Spleen (tissue), 11 donors: ENCODE measurements around the gene NSUN6. TPM values are rescaled to one million over a fixed set of nuclear protein-coding genes. Genes with fewer than 3 reads are reported as not detected.
"Not testable (repeated sequence)": the region's sequence is repeated elsewhere in the genome, so short reads cannot be mapped to it uniquely, and the experiment has no call there.

Experiments
- DNase-seq: peaks from one replicate; pipeline ENCODE4 v3.0.0-alpha.2; 2020
- H3K27ac ChIP-seq, 8 donors: fragments of 200-600 bp; sonication (generic) in 7 of 8; 1 replicate in 4 of 8; 2 replicates in 4 of 8; pipeline versions ENCODE4 v1.5.0 to v1.8.0; 2016 to 2021; ENCODE audit warnings: inconsistent platforms in 4 of 8, mild to moderate bottlenecking in 4 of 8, moderate library complexity in 1 of 8
- H3K27me3 ChIP-seq, 7 donors: fragments of 200-600 bp; sonication (generic) in 6 of 7; replicated peaks in 1 of 7; 1 replicate in 4 of 7; 2 replicates in 3 of 7; pipeline versions ENCODE4 v1.5.0 to v1.8.0; 2016 to 2021; ENCODE audit warnings: inconsistent platforms in 3 of 7, mild to moderate bottlenecking in 1 of 7
- H3K36me3 ChIP-seq, 6 donors: fragments of 200-600 bp; sonication (generic) in 5 of 6; 1 replicate in 4 of 6; 2 replicates in 2 of 6; pipeline versions ENCODE4 v1.5.0 to v1.8.0; 2016 to 2021; ENCODE audit warnings: inconsistent platforms in 2 of 6
- H3K4me1 ChIP-seq, 6 donors: fragments of 200-600 bp; sonication (generic) in 5 of 6; 1 replicate in 3 of 6; 2 replicates in 3 of 6; pipeline versions ENCODE4 v1.5.0 to v1.8.0; 2016 to 2021; ENCODE audit warnings: inconsistent platforms in 3 of 6
- H3K4me3 ChIP-seq, 8 donors: fragments of 200-600 bp; sonication (generic) in 7 of 8; 1 replicate in 4 of 8; 2 replicates in 4 of 8; pipeline versions ENCODE4 v1.5.0 to v1.8.0; 2016 to 2021; ENCODE audit warnings: inconsistent platforms in 4 of 8, mild to moderate bottlenecking in 4 of 8, moderate library complexity in 2 of 8
- H3K9me3 ChIP-seq, 8 donors: fragments of 200-600 bp; sonication (generic) in 7 of 8; 1 replicate in 4 of 8; 2 replicates in 4 of 8; pipeline versions ENCODE4 v1.5.0 to v1.8.0; 2016 to 2021; ENCODE audit warnings: inconsistent platforms in 4 of 8
- POLR2A ChIP-seq, 3 donors: fragments of 450-650 bp; IDR thresholded peaks; one replicate each; pipeline ENCODE4 v1.5.1; 2017; ENCODE audit warnings: antibody characterized with exemption in 3 of 3, mild to moderate bottlenecking in 1 of 3
- POLR2AphosphoS5 ChIP-seq, 3 donors: sonication (generic); formaldehyde crosslinking; IDR thresholded peaks; one replicate each; pipeline ENCODE4 v1.5.1; 2017; ENCODE audit warnings: antibody characterized with exemption in 3 of 3
- WGBS, 5 donors: extraction: QIAGEN DNeasy Blood & Tissue Kit in 3 of 5; methylation state at CpG; one replicate each; pipeline versions ENCODE4 v1.1.5 to v1.1.7; 2013 to 2018; 5-methylcytosine and 5-hydroxymethylcytosine counted together
- intact Hi-C: fragments of 100-400 bp; cut with DNase I; formaldehyde crosslinking; loops from one replicate; pipeline ENCODE4 v1.15.0; 2023; ENCODE audit warnings: low total_unique reads
- polyA plus RNA-seq, 3 donors: library from polyadenylated mRNA; stranded (reverse); fragments of 200-250 nt; gene quantifications; one replicate each; pipeline ENCODE4 v1.2.1, GENCODE V29; 2013
- total RNA-seq, 7 donors: library from RNA; depleted of rRNA in 3 of 7; stranded (reverse); fragments of >200 nt in 3 of 7; fragmentation: NEBNext Ultra II Directional in 4 of 7; extraction: Animal tissue kit (Norgen Biotek cat#: 25700) in 4 of 7; gene quantifications; one replicate each; pipeline versions ENCODE4 v1.1.0 to v1.2.1, GENCODE V29; 2016 to 2021
- TF ChIP-seq, protein P1 (sequence below), 11 experiments: fragments of 200-600 bp in 7 of 11; fragments of 450-650 bp in 4 of 11; sonication (generic) in 4 of 11; IDR thresholded peaks in 8 of 11; conservative IDR thresholded peaks in 3 of 11; 1 replicate in 7 of 11; 2 replicates in 4 of 11; pipeline versions ENCODE4 v1.4.0 to v1.8.0; 2016 to 2021; ENCODE audit warnings: antibody characterized with exemption in 11 of 11, inconsistent platforms in 4 of 11, mild to moderate bottlenecking in 1 of 11
- donor health status: healthy with polysubstance abuse.
- donor health status: DM: no; HTN: no; CAD: no; lungs with moderate emphysema.
- donor health status: DM: no; HTN: no; CAD: no.
- donor health status: Bipolar disorder and iron deficiency.
- donor health status: healthy.
- donor health status: DM: no; HTN: no; CAD: no.
- donor health status: DM: yes; HTN: yes; CAD: no.

Gene NSUN6
- total and polyA plus RNA-seq, 10 donors, result 6.4 to 25.8 (median 15.6) TPM

GRCh38 chr10:18647945-18648344 lies 3.4 kb downstream of the NSUN6 start:
- WGBS, 5 donors, result 95 to 100% (median 98%) methylated on average over 3 of the region's 3 CpGs
- TF ChIP-seq POLR2AphosphoS5 (IDR thresholded peaks at IDR 0.05), result no peak
- TF ChIP-seq, protein P1, sequence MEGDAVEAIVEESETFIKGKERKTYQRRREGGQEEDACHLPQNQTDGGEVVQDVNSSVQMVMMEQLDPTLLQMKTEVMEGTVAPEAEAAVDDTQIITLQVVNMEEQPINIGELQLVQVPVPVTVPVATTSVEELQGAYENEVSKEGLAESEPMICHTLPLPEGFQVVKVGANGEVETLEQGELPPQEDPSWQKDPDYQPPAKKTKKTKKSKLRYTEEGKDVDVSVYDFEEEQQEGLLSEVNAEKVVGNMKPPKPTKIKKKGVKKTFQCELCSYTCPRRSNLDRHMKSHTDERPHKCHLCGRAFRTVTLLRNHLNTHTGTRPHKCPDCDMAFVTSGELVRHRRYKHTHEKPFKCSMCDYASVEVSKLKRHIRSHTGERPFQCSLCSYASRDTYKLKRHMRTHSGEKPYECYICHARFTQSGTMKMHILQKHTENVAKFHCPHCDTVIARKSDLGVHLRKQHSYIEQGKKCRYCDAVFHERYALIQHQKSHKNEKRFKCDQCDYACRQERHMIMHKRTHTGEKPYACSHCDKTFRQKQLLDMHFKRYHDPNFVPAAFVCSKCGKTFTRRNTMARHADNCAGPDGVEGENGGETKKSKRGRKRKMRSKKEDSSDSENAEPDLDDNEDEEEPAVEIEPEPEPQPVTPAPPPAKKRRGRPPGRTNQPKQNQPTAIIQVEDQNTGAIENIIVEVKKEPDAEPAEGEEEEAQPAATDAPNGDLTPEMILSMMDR (IDR thresholded peaks at IDR 0.05 in 8 of 11, conservative IDR thresholded peaks at IDR 0.05 in 3 of 11), result no peak
- no peak for TF ChIP-seq POLR2A (IDR thresholded peaks at IDR 0.05)
- intact Hi-C loops, result no loop called here
- Histone ChIP-seq H3K36me3 (peaks cover 0 to 27% (median 6%) of the 10 kb centered on the region in 6 donors), H3K9me3 (no peaks in the 10 kb centered on the region), H3K27me3 (no peaks in the 10 kb centered on the region), H3K27ac (no peak overlapping the region), H3K4me1 (peaks cover 8 to 40% (median 34%) of the 10 kb centered on the region in 6 donors), H3K4me3 (no peak overlapping the region)
- DNase-seq, result no peak

DNA sequence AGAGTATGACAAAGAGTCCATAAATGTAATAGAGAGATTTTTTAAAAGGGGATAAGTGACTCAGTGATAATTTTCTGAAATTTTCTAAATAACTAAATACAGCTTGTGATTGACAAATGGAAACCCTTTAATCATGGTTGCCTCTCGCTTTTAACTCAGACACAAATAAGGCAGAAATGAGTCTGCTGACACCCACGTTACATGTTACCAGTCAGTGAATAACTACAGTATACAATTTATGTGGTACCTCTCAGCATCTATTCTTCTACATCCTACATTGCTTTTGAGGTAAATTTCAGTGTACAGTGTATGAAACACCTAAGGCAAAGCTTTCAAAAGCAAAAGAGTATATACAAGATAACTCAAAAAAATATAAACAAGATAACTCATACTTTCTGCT lies 4.2 kb downstream of the NSUN6 start:
- no peak overlapping the region for H3K27ac ChIP-seq
- intact Hi-C loops, result no loop called here
- DNase-seq, result no peak
- H3K9me3 ChIP-seq, result no peaks in the 10 kb centered on the region
- WGBS, 5 donors, result 83 to 95% (median 90%) methylated on average over 2 of the region's 2 CpGs
- peaks cover 0 to 32% (median 6%) of the 10 kb centered on the region in 6 donors for H3K36me3 ChIP-seq
- no peak overlapping the region for H3K4me3 ChIP-seq
- peaks cover 8 to 37% (median 32%) of the 10 kb centered on the region in 6 donors for H3K4me1 ChIP-seq
- no peaks in the 10 kb centered on the region for H3K27me3 ChIP-seq
- TF ChIP-seq POLR2AphosphoS5 (IDR thresholded peaks at IDR 0.05), result no peak
- TF ChIP-seq POLR2A (IDR thresholded peaks at IDR 0.05), result no peak
- TF ChIP-seq, protein P1 (IDR thresholded peaks at IDR 0.05 in 8 of 11, conservative IDR thresholded peaks at IDR 0.05 in 3 of 11), result no peak

DNA sequence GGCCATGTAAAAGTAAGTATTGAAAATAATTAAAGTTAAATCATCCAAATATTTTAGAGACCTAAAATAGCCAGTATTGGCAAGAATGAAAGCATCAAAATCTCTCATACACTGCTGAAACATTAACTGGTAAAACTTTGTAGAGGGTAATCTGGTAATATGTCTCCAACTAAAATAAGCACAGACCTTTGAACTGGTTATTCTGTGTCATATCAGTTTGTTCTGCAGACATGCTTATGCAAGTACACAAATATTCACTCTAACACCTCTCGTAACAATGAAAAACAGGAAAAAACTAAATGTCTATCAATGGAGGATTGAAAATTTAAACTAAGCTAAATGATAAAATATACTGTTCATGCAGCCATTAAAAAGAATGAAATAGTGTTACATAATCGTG lies 11.7 kb downstream of the NSUN6 start:
- H3K36me3 ChIP-seq, result peaks cover 0 to 16% (median 2%) of the 10 kb centered on the region in 6 donors
- intact Hi-C loops, H3K4me1 ChIP-seq, H3K27me3 ChIP-seq, H3K27ac ChIP-seq, H3K4me3 ChIP-seq, DNase-seq, H3K9me3 ChIP-seq: not testable (repeated sequence)
- 90 to 97% (median 95%) methylated on average over 2 of the region's 2 CpGs for WGBS, 5 donors

- peaks cover 0 to 14% (median 2%) of the 10 kb centered on the region in 6 donors for H3K36me3 ChIP-seq
- H3K27me3 ChIP-seq, intact Hi-C loops, H3K4me3 ChIP-seq, H3K27ac ChIP-seq, DNase-seq, H3K4me1 ChIP-seq, H3K9me3 ChIP-seq: not testable (repeated sequence)
- 90 to 100% (median 94%) methylated on average over 1 of the region's 1 CpG for WGBS, 5 donors
These were observed 14.0 kb downstream of the NSUN6 start for GRCh38 chr10:18637400-18637799.

- TF ChIP-seq POLR2AphosphoS5 (IDR thresholded peaks at IDR 0.05) (no peak), POLR2A (IDR thresholded peaks at IDR 0.05) (no peak)
- no peaks in the 10 kb centered on the region for H3K4me1 ChIP-seq
- no peaks in the 10 kb centered on the region for H3K27me3 ChIP-seq
- H3K4me3 ChIP-seq, result no peak overlapping the region
- DNase-seq, result no peak
- intact Hi-C loops, result no loop called here
- no peaks in the 10 kb centered on the region for H3K36me3 ChIP-seq
- WGBS, 5 donors, result 94 to 100% (median 96%) methylated on average over 4 of the region's 4 CpGs
- no peak overlapping the region for H3K27ac ChIP-seq
- peaks cover 0 to 5% (median 0%) of the 10 kb centered on the region in 8 donors for H3K9me3 ChIP-seq
These were observed 15.4 kb downstream of the NSUN6 start for GRCh38 chr10:18635995-18636394.

DNA sequence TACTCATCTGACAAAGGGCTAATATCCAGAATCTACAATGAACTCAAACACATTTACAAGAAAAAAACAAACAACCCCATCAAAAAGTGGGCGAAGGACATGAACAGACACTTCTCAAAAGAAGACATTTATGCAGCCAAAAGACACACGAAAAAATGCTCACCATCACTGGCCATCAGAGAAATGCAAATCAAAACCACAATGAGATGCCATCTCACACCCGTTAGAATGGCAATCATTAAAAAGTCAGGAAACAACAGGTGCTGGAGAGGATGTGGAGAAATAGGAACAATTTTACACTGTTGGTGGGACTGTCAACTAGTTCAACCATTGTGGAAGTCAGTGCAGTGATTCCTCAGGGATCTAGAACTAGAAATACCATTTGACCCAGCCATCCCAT lies 18.9 kb downstream of the NSUN6 start:
- H3K36me3 ChIP-seq, H3K4me1 ChIP-seq, H3K27me3 ChIP-seq, intact Hi-C loops, H3K27ac ChIP-seq, DNase-seq, H3K4me3 ChIP-seq, H3K9me3 ChIP-seq: not testable (repeated sequence)
- 78 to 92% (median 87%) methylated on average over 2 to 3 of the region's 3 CpGs for WGBS, 5 donors
